ENCODE results near the gene C1orf198. TPM values are rescaled to one million over a fixed set of nuclear protein-coding genes. Genes with fewer than 3 reads are reported as not detected.
A peak's percentile ranks its signal among the peaks of the same experiment; 100 is the strongest.

C1orf198 gene
- total RNA-seq, 1 donor from 2014 or later, result 17.1 TPM

DNA sequence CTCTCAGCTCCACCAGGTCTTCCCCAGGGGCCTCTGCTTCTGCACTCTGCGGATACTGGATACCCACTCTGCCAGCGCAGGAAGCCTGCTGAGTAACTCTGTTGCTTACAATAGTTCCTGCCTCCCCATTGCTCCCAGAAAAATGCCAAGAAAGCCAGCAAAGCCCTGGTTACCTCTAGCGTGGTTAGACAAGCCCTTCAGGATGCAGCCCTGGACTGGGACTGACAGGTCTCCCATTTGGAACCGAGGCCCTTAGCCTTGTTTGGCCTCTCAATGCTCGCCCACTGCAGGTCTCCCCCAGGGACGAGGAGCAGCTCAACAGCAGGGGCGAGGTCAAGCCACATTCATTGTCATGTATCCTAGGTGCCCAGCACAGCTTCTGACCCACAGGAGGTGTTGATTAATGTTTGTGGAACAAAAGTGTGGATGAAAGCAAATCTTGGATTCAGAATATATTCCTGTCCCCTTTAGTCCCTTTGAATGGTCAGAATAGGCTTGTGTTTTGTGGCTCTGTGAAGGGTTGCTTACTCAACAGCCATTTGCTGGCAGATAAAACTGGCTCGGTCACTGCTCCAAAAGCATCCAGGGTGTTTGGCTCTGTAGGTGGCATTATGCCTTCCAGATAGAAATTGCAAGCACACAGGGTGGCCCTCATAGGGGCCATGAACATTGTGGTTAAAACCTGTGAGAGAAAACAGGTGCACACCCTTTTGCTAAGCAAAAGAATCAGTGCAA lies 58.9 kb downstream of the C1orf198 start:
- DNase-seq (ENCODE audit: low read depth in 2 of 2), result no peak

DNA sequence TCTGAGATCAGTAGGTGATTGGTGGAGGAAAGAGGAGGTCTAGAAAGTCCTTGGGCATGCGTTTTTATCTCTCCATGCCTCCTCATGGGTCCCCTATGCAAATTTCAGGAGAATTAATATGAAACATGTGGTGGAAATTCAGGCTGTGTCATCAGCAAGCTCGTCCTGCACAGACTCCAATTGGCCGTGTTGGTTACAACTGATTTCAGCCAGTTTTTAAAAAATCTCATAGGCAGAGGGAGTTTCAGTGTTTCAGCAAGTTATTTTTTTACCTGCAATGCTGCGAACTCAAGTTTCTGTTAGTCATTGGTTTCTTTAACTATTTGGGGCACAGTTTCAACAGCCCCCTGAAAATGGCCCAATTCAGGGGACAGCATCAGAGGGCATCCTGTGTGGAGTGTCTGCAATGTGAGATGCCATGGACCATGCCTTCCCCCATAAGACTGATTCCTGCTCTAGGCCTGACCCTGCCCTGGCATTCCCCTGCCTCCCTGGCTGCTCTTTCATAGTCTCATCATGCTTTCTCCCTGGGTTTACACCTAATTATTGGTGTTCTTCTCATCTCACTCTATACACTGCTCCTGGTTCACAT lies 59.9 kb downstream of the C1orf198 start:
- no peak for DNase-seq (ENCODE audit: low read depth in 2 of 2)

GRCh38 chr1:230807561-230808280 lies 60.6 kb downstream of the C1orf198 start:
- no peak for DNase-seq (ENCODE audit: low read depth in 2 of 2)

- DNase-seq (ENCODE audit: low read depth in 2 of 2), result no peak
Measured at GRCh38 chr1:230807029-230807428, 61.3 kb downstream of the C1orf198 start.

DNA sequence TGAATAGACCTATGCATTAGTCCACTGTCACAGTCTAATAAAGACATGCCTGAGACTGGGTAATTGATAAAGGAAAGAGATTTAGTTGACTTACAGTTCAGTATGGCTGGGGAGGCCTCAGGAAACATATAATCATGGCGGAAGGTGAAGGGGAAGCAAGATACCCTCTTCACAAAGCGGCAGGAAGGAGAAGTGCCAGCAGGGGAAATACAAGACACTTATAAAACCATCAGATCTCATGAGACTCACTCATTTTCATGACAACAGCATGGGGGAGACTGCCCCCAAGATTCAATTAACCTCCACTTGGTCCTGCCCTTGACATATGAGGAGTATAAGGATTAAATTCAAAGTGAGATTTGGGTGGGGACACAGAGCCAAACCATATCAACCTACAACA lies 61.8 kb downstream of the C1orf198 start:
- no peak for DNase-seq (ENCODE audit: low read depth in 2 of 2)

- no peak for DNase-seq (ENCODE audit: low read depth in 2 of 2)
Measured at GRCh38 chr1:230804396-230804795, 63.9 kb downstream of the C1orf198 start.

DNA sequence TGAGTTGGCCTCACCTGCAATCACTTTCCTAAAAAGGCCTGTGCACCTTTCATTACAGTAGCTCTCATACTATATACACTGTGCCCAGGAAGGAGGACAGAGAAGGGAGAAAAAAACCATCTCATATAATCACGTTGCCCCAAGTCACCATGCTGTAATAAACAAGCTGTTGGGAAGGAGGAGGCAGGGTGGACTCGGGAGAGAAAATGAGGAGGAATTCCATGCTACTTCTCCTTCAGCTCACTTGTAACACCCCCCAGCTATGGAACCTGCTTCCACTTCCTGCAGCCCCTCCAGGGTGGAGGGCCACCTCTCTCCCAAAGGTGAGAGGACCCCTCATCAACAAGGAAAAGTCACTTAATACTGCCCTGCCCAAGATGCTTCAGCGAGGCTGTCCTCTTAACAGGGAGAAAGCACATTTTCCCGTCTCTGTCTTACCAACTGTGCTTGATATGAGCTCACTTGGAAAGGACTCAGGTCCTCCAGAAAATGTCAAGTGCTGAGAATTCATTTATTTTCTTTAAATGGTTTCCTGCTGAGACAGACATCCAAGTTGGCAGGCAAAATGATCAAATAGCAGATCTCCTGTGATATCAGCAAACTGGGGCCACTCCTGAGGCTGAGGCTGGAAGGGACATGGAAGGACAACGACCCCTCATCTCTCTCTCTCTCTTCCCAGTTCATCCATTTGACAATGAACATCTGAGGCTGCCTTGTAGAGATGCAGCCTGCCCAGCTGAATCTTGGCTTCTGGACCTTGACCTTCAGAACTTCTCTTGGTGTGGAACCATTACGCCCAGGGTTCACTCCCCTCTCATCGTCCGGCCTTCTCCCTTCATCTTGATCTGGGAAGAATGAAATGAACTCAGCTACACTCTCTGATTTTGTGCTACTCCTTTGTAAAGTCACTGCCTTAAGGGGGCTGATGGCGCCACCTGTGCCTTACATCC lies 67.2 kb downstream of the C1orf198 start:
- no peak for DNase-seq (ENCODE audit: low read depth in 2 of 2)

- no peak for DNase-seq (ENCODE audit: low read depth in 2 of 2)
Measured at GRCh38 chr1:230798491-230798890, 69.8 kb downstream of the C1orf198 start.

DNA sequence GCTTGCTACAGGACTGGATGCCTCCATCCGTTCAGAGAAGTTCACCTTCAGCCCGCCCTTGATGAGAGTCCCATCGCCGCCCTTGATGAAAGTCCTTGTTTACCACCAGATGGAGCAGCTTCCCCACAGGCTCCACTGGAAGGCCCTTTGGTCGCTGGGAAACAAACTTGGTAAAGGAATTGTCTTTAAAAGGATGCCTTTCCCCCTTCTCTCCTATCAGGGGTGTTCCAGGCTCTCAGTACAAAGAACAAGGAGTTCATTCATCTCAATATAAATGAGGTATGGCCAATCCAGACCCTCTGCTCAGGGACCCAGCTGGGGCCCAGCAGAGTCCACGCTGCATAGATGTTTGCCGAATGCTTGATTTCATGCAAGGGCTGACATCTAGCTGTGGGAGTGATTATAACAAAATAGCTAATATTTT lies 70.4 kb downstream of the C1orf198 start:
- peak; percentile 54 to 73 for DNase-seq (ENCODE audit: low read depth in 2 of 2)

- no peak for DNase-seq (ENCODE audit: low read depth in 2 of 2)
Measured at GRCh38 chr1:230797376-230797920, 70.9 kb downstream of the C1orf198 start.

DNA sequence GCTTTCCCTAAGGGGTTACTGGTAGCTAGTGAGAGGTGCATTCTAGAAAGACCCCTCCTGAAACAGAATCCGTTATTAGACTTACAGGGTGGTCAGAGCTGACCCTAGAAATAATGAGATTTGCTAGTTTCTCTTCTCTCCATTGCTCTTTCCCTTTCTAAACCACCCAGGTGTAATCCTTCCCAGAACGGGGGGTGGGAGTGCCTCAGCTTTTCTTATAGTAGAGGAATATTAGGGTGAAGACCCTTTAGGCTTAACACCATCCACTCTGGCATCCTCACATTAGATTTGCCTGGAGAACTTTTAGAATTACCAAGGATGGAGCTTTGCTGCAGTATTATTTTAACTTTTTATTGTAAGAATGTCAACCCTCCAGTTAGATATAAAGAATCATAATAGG lies 71.7 kb downstream of the C1orf198 start:
- no peak for DNase-seq (ENCODE audit: low read depth in 2 of 2)

GRCh38 chr1:230794871-230795605 lies 73.3 kb downstream of the C1orf198 start:
- no peak for DNase-seq (ENCODE audit: low read depth in 2 of 2)

GRCh38 chr1:230794431-230794830 lies 73.9 kb downstream of the C1orf198 start:
- no peak for DNase-seq (ENCODE audit: low read depth in 2 of 2)

DNA sequence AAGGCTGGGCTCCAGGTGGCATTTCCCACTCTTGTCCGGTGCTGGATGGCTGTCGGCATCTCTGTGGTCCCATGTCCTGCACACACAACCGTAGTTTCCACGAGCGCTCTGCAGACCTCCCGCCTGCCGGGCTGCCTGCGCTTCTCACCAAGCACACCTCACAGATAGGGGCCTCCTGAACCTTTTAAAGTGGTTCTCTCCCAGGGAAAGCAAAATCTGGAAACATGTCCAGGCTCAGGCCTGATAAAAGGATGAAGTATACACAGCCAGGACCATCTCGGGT lies 74.9 kb downstream of the C1orf198 start:
- no peak for DNase-seq (ENCODE audit: low read depth in 2 of 2)

DNA sequence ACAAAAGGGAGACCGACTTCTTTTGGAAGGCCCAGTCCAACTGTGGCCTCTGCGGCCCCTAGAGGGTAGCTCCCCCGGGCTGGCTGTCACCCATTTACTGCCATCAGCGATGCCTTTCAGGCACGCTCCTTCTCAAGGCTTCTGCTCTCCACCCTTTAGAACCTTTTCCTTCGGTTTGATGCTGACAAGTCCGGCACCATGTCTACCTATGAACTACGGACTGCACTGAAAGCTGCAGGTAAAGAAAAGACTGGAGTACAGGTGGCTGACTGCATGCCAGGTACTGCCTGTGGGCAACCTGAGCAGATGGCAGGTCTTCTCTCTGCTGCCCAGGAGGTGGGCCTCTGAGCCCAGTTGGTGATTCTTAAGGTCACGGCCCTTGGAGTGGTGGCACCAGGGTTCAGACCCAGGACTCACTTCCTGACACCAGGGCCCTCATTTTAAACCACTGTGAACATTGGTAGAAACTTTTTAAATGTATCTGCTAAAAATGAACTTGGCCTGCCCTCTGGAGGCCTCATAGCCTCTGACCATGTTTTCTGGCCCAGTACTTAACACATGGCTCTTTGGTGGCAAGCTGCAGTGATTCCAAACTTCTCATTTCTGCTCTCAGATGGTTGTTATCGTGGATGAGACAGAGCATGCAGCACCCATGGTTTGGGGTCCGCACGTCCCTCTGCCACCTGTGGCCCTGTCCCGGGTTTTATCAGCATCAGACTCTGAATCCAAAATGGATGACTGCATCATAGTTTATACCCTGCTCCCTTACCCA lies 75.4 kb downstream of the C1orf198 start:
- DNase-seq (ENCODE audit: low read depth in 2 of 2), result no peak

DNA sequence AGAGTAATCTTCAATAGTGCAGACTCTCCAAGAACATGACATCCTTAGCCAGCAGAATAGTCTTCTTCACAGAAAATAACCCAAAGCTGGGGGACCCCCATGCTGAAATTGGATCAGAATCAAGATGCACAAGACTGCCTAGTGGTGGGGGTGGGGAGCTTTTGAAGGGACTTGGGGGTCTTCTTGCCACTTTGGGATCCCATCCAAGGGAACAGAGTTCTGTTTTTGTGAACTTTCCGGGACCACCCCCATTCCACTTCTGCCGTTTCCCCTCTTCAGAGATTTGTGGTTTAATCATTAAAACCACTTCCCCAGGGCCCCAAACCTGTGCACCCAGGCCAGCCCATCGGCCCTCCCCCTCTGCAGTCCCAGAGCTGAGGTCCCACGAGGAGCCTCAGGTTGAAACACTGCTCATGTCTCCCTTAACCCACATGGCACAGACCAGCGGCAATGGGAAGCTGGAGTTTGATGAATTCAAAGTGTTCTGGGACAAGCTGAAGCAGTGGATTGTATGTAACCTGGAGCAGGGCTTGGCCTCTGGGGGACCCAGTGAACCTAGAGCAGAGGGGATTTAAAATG lies 76.2 kb downstream of the C1orf198 start:
- DNase-seq (ENCODE audit: low read depth in 2 of 2), result no peak

DNA sequence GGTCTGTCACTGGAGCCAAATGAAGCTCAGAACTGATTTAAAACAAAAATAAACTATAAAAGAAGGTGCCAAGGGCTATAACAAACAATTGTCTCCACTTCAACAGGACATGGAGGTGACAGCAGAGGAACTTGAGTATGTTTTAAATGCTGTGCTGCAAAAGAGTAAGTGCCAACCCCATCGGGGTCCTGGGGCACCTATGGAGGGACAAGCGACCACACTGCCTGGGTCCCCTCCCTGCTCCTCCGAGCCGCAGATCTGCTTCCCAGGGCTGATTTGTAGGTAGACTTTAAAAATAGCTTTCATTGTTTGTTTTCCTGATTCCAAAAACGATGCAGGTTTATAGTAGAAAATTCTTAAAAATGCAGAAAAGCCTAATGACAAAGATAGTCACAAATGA lies 78.3 kb downstream of the C1orf198 start:
- DNase-seq (ENCODE audit: low read depth in 2 of 2), result no peak

GRCh38 chr1:230788561-230789275 lies 79.6 kb downstream of the C1orf198 start:
- DNase-seq (ENCODE audit: low read depth in 2 of 2), result no peak

DNA sequence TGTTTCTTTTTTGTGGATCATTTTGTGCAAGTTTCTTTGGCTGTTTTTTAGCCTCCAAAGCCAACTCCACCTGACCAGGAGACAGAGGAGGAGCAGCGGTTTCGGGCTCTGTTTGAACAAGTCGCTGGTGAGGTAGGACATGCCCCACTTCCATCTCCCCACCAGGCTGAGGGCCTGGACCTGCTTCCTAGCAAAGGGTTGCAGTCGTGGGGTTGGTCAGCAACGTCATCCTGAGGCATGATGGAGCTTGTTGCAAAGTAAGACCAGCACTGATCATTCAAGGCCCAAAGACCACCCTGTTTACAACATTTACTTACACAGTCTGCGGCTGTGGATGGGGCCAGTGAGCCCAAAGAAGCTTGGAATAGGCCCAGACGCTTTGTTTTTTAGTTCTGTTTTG lies 80.8 kb downstream of the C1orf198 start:
- no peak for DNase-seq (ENCODE audit: low read depth in 2 of 2)

Measured in dermis microvascular lymphatic vessel endothelial cell (primary cell).